Neutrophil (primary cell): ENCODE data around the gene BRWD1.

Source experiments
- H3K27ac ChIP-seq: fragments of 200-600 bp; sonication (generic); 2 replicates; pipeline ENCODE4 v1.5.1; 2016; ENCODE audit warnings: mild to moderate bottlenecking, moderate library complexity
- H3K27me3 ChIP-seq: fragments of 200-600 bp; sonication (generic); 2 replicates; pipeline ENCODE4 v1.6.0; 2016; ENCODE audit warnings: mild to moderate bottlenecking
- H3K36me3 ChIP-seq: fragments of 200-600 bp; sonication (generic); 2 replicates; pipeline ENCODE4 v1.5.1; 2017
- H3K4me1 ChIP-seq, 2 experiments: fragments of 200-600 bp in 1 of 2; sonication (generic) in 1 of 2; 1 replicate in 1 of 2; 2 replicates in 1 of 2; pipeline versions ENCODE4 v1.5.1 to v1.6.1; 2013 to 2016; ENCODE audit warnings: low read depth in 1 of 2, low read length in 1 of 2, mild to moderate bottlenecking in 1 of 2, moderate library complexity in 1 of 2; ENCODE audit not compliant: control insufficient read depth in 1 of 2, insufficient read depth in 1 of 2
- H3K4me3 ChIP-seq, 2 experiments: fragments of 200-600 bp in 1 of 2; sonication (generic) in 1 of 2; 1 replicate in 1 of 2; 2 replicates in 1 of 2; pipeline ENCODE4 v1.5.1; 2013 to 2016; ENCODE audit warnings: low read depth in 1 of 2, low read length in 1 of 2, mild to moderate bottlenecking in 1 of 2, moderate library complexity in 1 of 2
- H3K9me3 ChIP-seq: fragments of 200-600 bp; sonication (generic); 2 replicates; pipeline ENCODE4 v1.5.1; 2016
- CTCF ChIP-seq: fragments of 200-600 bp; sonication (generic); IDR thresholded peaks from 2 replicates; pipeline ENCODE4 v1.5.1; 2016; ENCODE audit warnings: antibody characterized with exemption

The BRWD1 gene

GRCh38 chr21:39187141-39187540 lies 126.3 kb downstream of the BRWD1 start:
- Histone ChIP-seq H3K27ac (no peak overlapping the region), H3K9me3 (no peaks in the 10 kb centered on the region), H3K4me3 (no peak overlapping the region), H3K4me1 (peaks cover 18 to 20% of the 10 kb centered on the region in 2 experiments), H3K27me3 (no peaks in the 10 kb centered on the region), H3K36me3 (no peaks in the 10 kb centered on the region)
- no peak for TF ChIP-seq CTCF

GRCh38 chr21:39186676-39187075 lies 126.8 kb downstream of the BRWD1 start:
- H3K27ac ChIP-seq, result no peak overlapping the region

GRCh38 chr21:39185157-39185556 lies 128.3 kb downstream of the BRWD1 start:
- Histone ChIP-seq H3K4me1 (peaks cover 22% of the 10 kb centered on the region in 2 experiments), H3K4me3 (no peak overlapping the region), H3K27me3 (no peaks in the 10 kb centered on the region), H3K27ac (no peak overlapping the region), H3K9me3 (no peaks in the 10 kb centered on the region), H3K36me3 (no peaks in the 10 kb centered on the region)
- TF ChIP-seq CTCF, result no peak

More at GRCh38 chr21:39186676-39187075, 126.8 kb downstream of the BRWD1 start:
- H3K4me1 ChIP-seq, result peaks cover 22% of the 10 kb centered on the region in 2 experiments
- no peak overlapping the region for H3K4me3 ChIP-seq
- no peaks in the 10 kb centered on the region for H3K27me3 ChIP-seq
- no peaks in the 10 kb centered on the region for H3K36me3 ChIP-seq
- no peaks in the 10 kb centered on the region for H3K9me3 ChIP-seq
- no peak for TF ChIP-seq CTCF

- no peak for TF ChIP-seq CTCF
- H3K4me3 ChIP-seq, result peak overlapping the region; percentile 78 to 85
- no peaks in the 10 kb centered on the region for H3K9me3 ChIP-seq
Measured at GRCh38 chr21:39184050-39184980, 129.1 kb downstream of the BRWD1 start.

GRCh38 chr21:39183272-39184049 lies 130.0 kb downstream of the BRWD1 start, which contains the start of gene PSMG1:
Gene PSMG1, minus strand, starts transcription at chr21:39183451. Its CDS starts 66 bp downstream, at chr21:39183385.
- peak; percentile 26 for TF ChIP-seq CTCF
- Histone ChIP-seq H3K9me3 (no peaks in the 10 kb centered on the region), H3K27me3 (no peaks in the 10 kb centered on the region), H3K36me3 (no peaks in the 10 kb centered on the region), H3K4me3 (peak within 1 kb of the TSS; percentile 78 to 85), H3K4me1 (peaks cover 22 to 24% of the 10 kb centered on the region in 2 experiments), H3K27ac (peak within 1 kb of the TSS; percentile 94)

More at GRCh38 chr21:39184050-39184980, 129.1 kb downstream of the BRWD1 start:
- H3K36me3 ChIP-seq, result no peaks in the 10 kb centered on the region
- H3K27me3 ChIP-seq, result no peaks in the 10 kb centered on the region
- peaks cover 22% of the 10 kb centered on the region in 2 experiments for H3K4me1 ChIP-seq
- peak overlapping the region; percentile 94 for H3K27ac ChIP-seq
